ENCODE data around the gene MT1X.

The MT1X gene

GRCh38 chr16:56675685-56676210 lies 6.5 kb upstream of the MT1X start:
- in situ Hi-C loops (cut with HindIII; ENCODE audit: low sequenced_read_pairs), result no loop called here

- in situ Hi-C loops (cut with HindIII; ENCODE audit: low sequenced_read_pairs), result no loop called here
Observed at GRCh38 chr16:56677474-56677873, 4.8 kb upstream of the MT1X start.

- in situ Hi-C loops (cut with HindIII; ENCODE audit: low sequenced_read_pairs), result no loop called here
Observed at GRCh38 chr16:56679078-56679730, 3.1 kb upstream of the MT1X start.

- in situ Hi-C loops (cut with HindIII; ENCODE audit: low sequenced_read_pairs), result no loop called here
Observed at GRCh38 chr16:56679818-56680217, 2.5 kb upstream of the MT1X start.

GRCh38 chr16:56682703-56683397 lies 580 bp downstream of the MT1X start:
- in situ Hi-C loops (cut with HindIII; ENCODE audit: low sequenced_read_pairs), result no loop called here

- in situ Hi-C loops (cut with HindIII; ENCODE audit: low sequenced_read_pairs), result no loop called here
Observed at GRCh38 chr16:56683424-56684172, 1.3 kb downstream of the MT1X start.

GRCh38 chr16:56684256-56684925 lies 2.1 kb downstream of the MT1X start:
- in situ Hi-C loops (cut with HindIII; ENCODE audit: low sequenced_read_pairs), result no loop called here

GRCh38 chr16:56684926-56685590 lies 2.8 kb downstream of the MT1X start:
- in situ Hi-C loops (cut with HindIII; ENCODE audit: low sequenced_read_pairs), result no loop called here

GRCh38 chr16:56686758-56687157 lies 4.5 kb downstream of the MT1X start:
- in situ Hi-C loops (cut with HindIII; ENCODE audit: low sequenced_read_pairs), result no loop called here

GRCh38 chr16:56688762-56689161 lies 6.5 kb downstream of the MT1X start:
- in situ Hi-C loops (cut with HindIII; ENCODE audit: low sequenced_read_pairs), result no loop called here

GRCh38 chr16:56689171-56689570 lies 6.9 kb downstream of the MT1X start:
- in situ Hi-C loops (cut with HindIII; ENCODE audit: low sequenced_read_pairs), result no loop called here

- in situ Hi-C loops (cut with HindIII; ENCODE audit: low sequenced_read_pairs), result no loop called here
Observed at GRCh38 chr16:56690420-56691122, 8.3 kb downstream of the MT1X start.

GRCh38 chr16:56691885-56692284 lies 9.6 kb downstream of the MT1X start:
- in situ Hi-C loops (cut with HindIII; ENCODE audit: low sequenced_read_pairs), result no loop called here

GRCh38 chr16:56695246-56695645 lies 13.0 kb downstream of the MT1X start:
- in situ Hi-C loops (cut with HindIII; ENCODE audit: low sequenced_read_pairs), result no loop called here

- in situ Hi-C loops (cut with HindIII; ENCODE audit: low sequenced_read_pairs), result no loop called here
Observed at GRCh38 chr16:56697456-56698155, 15.3 kb downstream of the MT1X start.

GRCh38 chr16:56700195-56700594 lies 17.9 kb downstream of the MT1X start:
- in situ Hi-C loops (cut with HindIII; ENCODE audit: low sequenced_read_pairs), result no loop called here

- in situ Hi-C loops (cut with HindIII; ENCODE audit: low sequenced_read_pairs), result no loop called here
Observed at GRCh38 chr16:56700631-56701030, 18.4 kb downstream of the MT1X start.

GRCh38 chr16:56701534-56701933 lies 19.3 kb downstream of the MT1X start:
- in situ Hi-C loops (cut with HindIII; ENCODE audit: low sequenced_read_pairs), result no loop called here

GRCh38 chr16:56702836-56703235 lies 20.6 kb downstream of the MT1X start:
- in situ Hi-C loops (cut with HindIII; ENCODE audit: low sequenced_read_pairs), result no loop called here
